Activated naive CD4-positive, alpha-beta T cell treated with anti-CD3 and anti-CD28 coated beads, Interleukin-2, amount 50 U/mL, for 72 hours (primary cell): ENCODE data around the gene S1PR1. TPM values are rescaled to one million over a fixed set of nuclear protein-coding genes. Genes with fewer than 3 reads are reported as not detected.

Experiments used
- ATAC-seq, 2 donors: fragments of 150-1000 bp; cut with Tn5 transposase; 2 replicates each; pipeline ENCODE4 v1.10.0; 2021; ENCODE audit warnings: mild to moderate bottlenecking in 2 of 2, moderate library complexity in 2 of 2
- DNase-seq, 2 donors: peaks; one replicate each; pipeline ENCODE4 v3.0.0; 2021 to 2022; ENCODE audit warnings: low spot score in 2 of 2
- H3K27ac Mint-ChIP-seq, 2 donors: one replicate each; pipeline ENCODE4 v1.8.0; 2022; ENCODE audit warnings: mild to moderate bottlenecking in 2 of 2, mixed read lengths in 2 of 2
- H3K36me3 Mint-ChIP-seq, 2 donors: one replicate each; pipeline ENCODE4 v1.8.0; 2022; ENCODE audit warnings: mixed read lengths in 2 of 2
- H3K9me3 Mint-ChIP-seq, 2 donors: one replicate each; pipeline ENCODE4 v1.8.0; 2022; ENCODE audit warnings: mixed read lengths in 2 of 2
- total RNA-seq, 2 donors: library from RNA; stranded (reverse); gene quantifications; one replicate each; pipeline ENCODE4 v1.2.3, GENCODE V29; 2022

Gene S1PR1
- total RNA-seq, 2 donors from 2014 or later, result 125 to 221 TPM

DNA sequence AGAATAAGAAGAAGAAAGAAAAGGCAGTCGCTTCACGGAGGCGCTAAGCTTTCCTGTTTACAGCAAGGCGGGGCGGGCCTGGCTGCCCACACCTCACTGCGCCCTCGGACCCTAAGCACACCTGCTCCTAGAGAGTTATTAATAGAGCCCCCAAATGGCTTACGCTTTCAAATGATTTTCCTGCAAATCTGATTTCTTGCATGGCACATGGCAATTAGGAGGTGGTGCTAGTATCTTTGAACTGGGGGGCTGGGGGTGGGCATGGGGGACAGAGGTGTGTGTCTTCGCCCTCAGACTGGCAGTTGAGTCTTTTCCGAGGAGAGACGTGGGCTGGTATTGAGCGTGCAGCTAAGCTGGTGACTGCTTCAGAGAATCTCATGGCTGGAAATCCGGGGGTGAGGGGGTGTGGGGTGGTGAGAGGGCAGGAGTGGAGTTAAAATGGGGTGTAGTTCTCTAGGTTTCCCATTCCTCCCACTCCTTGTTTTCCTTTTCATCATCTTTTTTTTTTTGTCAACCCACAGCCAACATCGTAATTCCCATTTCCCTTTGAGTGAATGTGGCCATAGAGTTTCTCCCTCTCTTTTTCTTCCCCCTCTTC lies 1.3 kb downstream of the S1PR1 start:
- DNase-seq (peak in 1 of 2 donors; percentile 53), ATAC-seq (peak in 1 of 2 donors; percentile 16)
- H3K36me3 Mint-ChIP-seq, result peaks cover 63 to 77% of the 10 kb centered on the region in 2 donors
- peak overlapping the region; percentile 99 for H3K27ac Mint-ChIP-seq
- H3K9me3 Mint-ChIP-seq, result peaks cover 0 to under 1% of the 10 kb centered on the region in 2 donors

- Mint-ChIP-seq H3K27ac (peak overlapping the region; percentile 99), H3K9me3 (no peaks in the 10 kb centered on the region), H3K36me3 (peaks cover 62 to 77% of the 10 kb centered on the region in 2 donors)
- ATAC-seq, result peak; percentile 31 to 56
- DNase-seq, result peak; percentile 93 to 96
Measured at GRCh38 chr1:101238681-101239094, 1.9 kb downstream of the S1PR1 start.

GRCh38 chr1:101239095-101240040 lies 2.5 kb downstream of the S1PR1 start:
- Mint-ChIP-seq H3K27ac (peak overlapping the region; percentile 99), H3K9me3 (no peaks in the 10 kb centered on the region), H3K36me3 (peaks cover 68 to 82% of the 10 kb centered on the region in 2 donors)
- ATAC-seq (peak; percentile 31 to 56), DNase-seq (peak; percentile 60 to 86)

- Mint-ChIP-seq H3K9me3 (no peaks in the 10 kb centered on the region), H3K36me3 (peaks cover 68 to 82% of the 10 kb centered on the region in 2 donors), H3K27ac (peak overlapping the region; percentile 99)
- DNase-seq (no peak), ATAC-seq (no peak)
Measured at GRCh38 chr1:101240041-101240430, 3.2 kb downstream of the S1PR1 start.

- H3K27ac Mint-ChIP-seq, result peak overlapping the region; percentile 17 to 89
- peaks cover 56 to 69% of the 10 kb centered on the region in 2 donors for H3K36me3 Mint-ChIP-seq
- H3K9me3 Mint-ChIP-seq, result no peaks in the 10 kb centered on the region
Measured at GRCh38 chr1:101241485-101242225, 4.8 kb downstream of the S1PR1 start.

GRCh38 chr1:101242324-101243050 lies 5.7 kb downstream of the S1PR1 start:
- H3K27ac Mint-ChIP-seq, result peak overlapping the region; percentile 89 to 93
- DNase-seq (no peak), ATAC-seq (no peak)
- H3K36me3 Mint-ChIP-seq, result peaks cover 47 to 61% of the 10 kb centered on the region in 2 donors
- no peaks in the 10 kb centered on the region for H3K9me3 Mint-ChIP-seq

More at GRCh38 chr1:101241485-101242225, 4.8 kb downstream of the S1PR1 start:
- DNase-seq, result no peak
- no peak for ATAC-seq

GRCh38 chr1:101243751-101244150 lies 6.9 kb downstream of the S1PR1 start:
- DNase-seq (no peak), ATAC-seq (no peak)
- peaks cover 41 to 50% of the 10 kb centered on the region in 2 donors for H3K36me3 Mint-ChIP-seq
- H3K9me3 Mint-ChIP-seq, result no peaks in the 10 kb centered on the region
- peak overlapping the region; percentile 6 to 79 for H3K27ac Mint-ChIP-seq

- DNase-seq, result no peak
- no peaks in the 10 kb centered on the region for H3K9me3 Mint-ChIP-seq
- ATAC-seq, result no peak
- peak overlapping the region in 1 of 2 donors; percentile 79 for H3K27ac Mint-ChIP-seq
- H3K36me3 Mint-ChIP-seq, result peaks cover 30 to 39% of the 10 kb centered on the region in 2 donors
Measured at GRCh38 chr1:101244842-101245241, 8.0 kb downstream of the S1PR1 start.

DNA sequence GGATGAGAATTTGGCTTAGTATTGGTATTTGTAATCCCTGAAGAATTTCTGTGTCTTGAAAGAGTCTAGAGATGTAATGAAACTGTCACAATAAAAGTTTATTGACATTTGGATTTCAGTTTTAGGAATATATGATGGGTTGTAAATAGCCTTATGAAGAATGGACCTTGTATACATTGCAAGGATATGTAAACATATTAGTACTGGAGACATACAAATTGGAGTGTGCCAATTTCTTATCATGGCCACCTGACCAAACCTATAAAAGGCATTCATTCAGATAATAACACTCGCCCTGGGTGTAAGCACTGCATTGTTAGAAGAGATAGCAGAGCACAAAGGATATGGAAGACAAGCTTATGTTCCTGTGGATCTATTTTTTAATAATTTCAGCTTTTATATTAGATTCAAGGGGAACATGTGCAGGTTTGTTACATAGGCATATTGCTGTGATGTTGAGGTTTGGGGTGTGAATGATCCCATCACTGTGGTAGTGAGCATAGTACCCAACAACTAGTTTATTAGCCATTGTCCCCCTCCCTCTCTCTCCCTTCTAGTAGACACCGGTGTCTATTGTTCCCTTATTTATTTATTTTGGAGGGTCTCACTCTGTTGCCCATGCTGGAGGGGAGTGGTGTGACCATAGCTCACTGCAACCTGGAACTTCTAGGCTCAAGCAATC lies 8.6 kb downstream of the S1PR1 start:
- no peaks in the 10 kb centered on the region for H3K9me3 Mint-ChIP-seq
- H3K27ac Mint-ChIP-seq, result peak overlapping the region in 1 of 2 donors; percentile 32
- DNase-seq (no peak), ATAC-seq (peak; percentile 23 to 25)
- H3K36me3 Mint-ChIP-seq, result peaks cover 24 to 33% of the 10 kb centered on the region in 2 donors

- peak overlapping the region; percentile 2 to 14 for H3K27ac Mint-ChIP-seq
- DNase-seq (no peak), ATAC-seq (no peak)
- H3K36me3 Mint-ChIP-seq, result peaks cover 11 to 14% of the 10 kb centered on the region in 2 donors
- no peaks in the 10 kb centered on the region for H3K9me3 Mint-ChIP-seq
Measured at GRCh38 chr1:101247404-101248287, 10.8 kb downstream of the S1PR1 start.

GRCh38 chr1:101250222-101250621 lies 13.4 kb downstream of the S1PR1 start:
- Mint-ChIP-seq H3K9me3 (peaks cover 3 to 5% of the 10 kb centered on the region in 2 donors), H3K27ac (peak overlapping the region in 1 of 2 donors; percentile 66), H3K36me3 (no peaks in the 10 kb centered on the region)
- ATAC-seq, result no peak
- no peak for DNase-seq

GRCh38 chr1:101250656-101251272 lies 13.9 kb downstream of the S1PR1 start:
- Mint-ChIP-seq H3K9me3 (peaks cover 3 to 5% of the 10 kb centered on the region in 2 donors), H3K27ac (peak overlapping the region in 1 of 2 donors; percentile 35), H3K36me3 (no peaks in the 10 kb centered on the region)
- DNase-seq, result no peak
- no peak for ATAC-seq

DNA sequence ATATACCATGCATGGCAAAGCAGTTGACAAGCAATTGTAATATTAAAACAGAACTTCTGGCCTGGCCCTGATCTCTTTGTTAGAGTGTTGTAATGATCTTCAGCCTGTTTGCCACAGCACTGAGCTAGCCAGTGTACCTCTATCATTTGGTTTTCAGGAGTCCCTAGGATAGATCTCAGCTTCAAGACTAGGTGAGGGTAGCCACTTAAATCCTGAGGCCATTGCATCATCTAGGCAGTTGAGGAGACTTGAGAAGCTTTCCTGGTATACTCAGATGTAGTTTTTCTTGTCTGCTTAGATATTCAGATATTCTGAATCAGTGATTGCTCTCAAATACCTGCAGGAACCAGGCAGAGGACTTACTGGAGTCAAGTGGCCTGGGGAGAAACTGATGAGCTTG lies 14.7 kb downstream of the S1PR1 start:
- ATAC-seq (no peak), DNase-seq (no peak)
- Mint-ChIP-seq H3K36me3 (no peaks in the 10 kb centered on the region), H3K9me3 (peaks cover 3 to 5% of the 10 kb centered on the region in 2 donors), H3K27ac (peak overlapping the region in 1 of 2 donors; percentile 35)

DNA sequence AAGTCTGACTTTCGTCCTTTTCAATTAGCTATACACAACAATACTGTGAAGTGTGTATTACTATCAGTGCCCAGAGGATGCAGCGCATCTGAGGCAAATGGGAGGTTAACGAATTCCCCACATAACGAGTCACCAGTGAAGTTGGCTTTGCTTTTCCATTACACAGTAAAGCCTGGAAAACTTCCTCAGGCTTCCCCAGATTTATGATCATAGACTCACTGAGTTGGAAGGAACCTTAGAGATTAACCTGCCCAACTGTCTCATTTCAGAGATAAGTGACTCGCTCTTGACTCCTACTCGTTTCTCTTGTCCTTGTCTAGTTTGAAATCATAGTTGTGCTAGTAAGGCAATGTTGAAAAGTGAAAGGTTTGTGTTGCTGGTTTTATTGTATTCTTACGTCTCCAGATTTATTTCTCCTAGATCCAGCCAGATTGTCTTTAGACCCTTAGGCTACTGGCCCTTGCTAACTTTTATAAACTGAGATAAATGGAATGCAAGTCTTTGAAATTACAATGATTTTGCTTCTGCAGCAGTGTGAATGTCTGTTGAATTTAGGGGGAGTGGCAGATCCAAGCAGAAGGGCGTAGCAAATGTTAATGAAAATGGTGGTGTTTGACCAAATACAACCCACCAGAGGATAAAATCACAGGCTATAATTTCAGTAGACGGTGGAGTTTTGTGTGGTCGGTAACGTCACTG lies 17.3 kb downstream of the S1PR1 start:
- peaks cover 0 to 4% of the 10 kb centered on the region in 2 donors for H3K36me3 Mint-ChIP-seq
- DNase-seq (peak in 1 of 2 donors; percentile 29), ATAC-seq (peak; percentile 88)
- H3K9me3 Mint-ChIP-seq, result peaks cover 5% of the 10 kb centered on the region in 2 donors
- H3K27ac Mint-ChIP-seq, result peak overlapping the region in 1 of 2 donors; percentile 21
